Vagina (tissue), 2 donors: Measurements from ENCODE around the gene ARRDC4.

Experiments
- CTCF ChIP-seq, 3 experiments: fragments of 450-650 bp in 2 of 3; fragments of 200-600 bp in 1 of 3; sonication (generic) in 1 of 3; IDR thresholded peaks; one replicate each; pipeline ENCODE4 v1.5.1; 2017 to 2019; ENCODE audit warnings: antibody characterized with exemption in 3 of 3, mild to moderate bottlenecking in 2 of 3, moderate library complexity in 2 of 3
- POLR2A ChIP-seq, 2 donors: fragments of 450-650 bp; IDR thresholded peaks; one replicate each; pipeline ENCODE4 v1.6.1; 2017; ENCODE audit warnings: antibody characterized with exemption in 2 of 2, mild to moderate bottlenecking in 2 of 2, moderate library complexity in 2 of 2

DNA sequence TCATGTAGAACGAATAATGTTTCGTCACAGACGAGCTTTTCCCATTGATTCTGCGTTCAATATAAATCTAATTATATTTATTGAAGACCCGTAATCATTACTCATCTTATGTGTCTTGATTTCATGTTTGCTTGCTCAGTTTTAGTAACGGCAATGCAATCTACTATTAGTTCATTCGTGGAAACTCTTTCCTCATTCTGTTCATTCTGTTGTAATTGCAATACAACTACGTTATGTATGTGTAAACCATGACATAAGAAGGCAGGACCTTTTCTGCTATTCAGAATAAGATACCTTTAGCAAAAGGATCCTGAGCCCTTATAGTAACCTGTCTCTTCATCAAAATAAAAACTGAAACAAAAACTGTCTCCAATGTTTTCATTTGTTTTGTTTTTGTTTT lies 6.8 kb upstream of the ARRDC4 start:
- no peak for TF ChIP-seq CTCF (IDR thresholded peaks at IDR 0.05)
- TF ChIP-seq POLR2A (IDR thresholded peaks at IDR 0.05): no peak
